Urinary bladder (tissue), 4 donors: Measurements from ENCODE around the gene NR2C1. TPM values are rescaled to one million over a fixed set of nuclear protein-coding genes. Genes with fewer than 3 reads are reported as not detected.
"Not testable (repeated sequence)": the region's sequence is repeated elsewhere in the genome, so short reads cannot be mapped to it uniquely, and the experiment has no call there.

ENCODE experiments used
- DNase-seq: peaks from one replicate; pipeline ENCODE4 v3.0.0-alpha.2; 2015; ENCODE audit errors: extremely low spot score
- H3K27ac ChIP-seq: one replicate; pipeline ENCODE4 v1.5.1; 2013; ENCODE audit warnings: low read depth, mild to moderate bottlenecking, moderate library complexity
- H3K36me3 ChIP-seq: one replicate; pipeline ENCODE4 v1.6.1; 2013; ENCODE audit warnings: mild to moderate bottlenecking, moderate library complexity; ENCODE audit not compliant: insufficient read depth
- H3K4me1 ChIP-seq: one replicate; pipeline ENCODE4 v1.6.1; 2013; ENCODE audit warnings: mild to moderate bottlenecking, moderate library complexity; ENCODE audit not compliant: insufficient read depth
- H3K4me3 ChIP-seq: one replicate; pipeline ENCODE4 v1.5.1; 2013; ENCODE audit warnings: low read depth, low read length
- WGBS: extraction: QIAGEN DNeasy Blood & Tissue Kit; methylation state at CpG from one replicate; pipeline ENCODE4 v1.1.7; 2013; 5-methylcytosine and 5-hydroxymethylcytosine counted together
- polyA plus RNA-seq: library from polyadenylated mRNA; stranded (reverse); fragments of 200-250 nt; gene quantifications from one replicate; pipeline ENCODE4 v1.2.3, GENCODE V29; 2013
- total RNA-seq: library from RNA; depleted of rRNA; stranded (reverse); fragments of >200 nt; gene quantifications from one replicate; pipeline ENCODE4 v1.2.3, GENCODE V29; 2014
- donor health status: healthy with polysubstance abuse.
- donor health status: healthy.

Gene NR2C1
- total and polyA plus RNA-seq, 2 donors: 16.5 to 84.3 TPM

- 85% methylated on average over 11 of the region's 11 CpGs for WGBS
- Histone ChIP-seq H3K4me3 (no peak overlapping the region), H3K27ac (no peak overlapping the region), H3K36me3 (no peaks in the 10 kb centered on the region), H3K4me1 (no peaks in the 10 kb centered on the region)
- DNase-seq: no peak
Observed at GRCh38 chr12:95100264-95101190, 27.1 kb upstream of the NR2C1 start.

DNA sequence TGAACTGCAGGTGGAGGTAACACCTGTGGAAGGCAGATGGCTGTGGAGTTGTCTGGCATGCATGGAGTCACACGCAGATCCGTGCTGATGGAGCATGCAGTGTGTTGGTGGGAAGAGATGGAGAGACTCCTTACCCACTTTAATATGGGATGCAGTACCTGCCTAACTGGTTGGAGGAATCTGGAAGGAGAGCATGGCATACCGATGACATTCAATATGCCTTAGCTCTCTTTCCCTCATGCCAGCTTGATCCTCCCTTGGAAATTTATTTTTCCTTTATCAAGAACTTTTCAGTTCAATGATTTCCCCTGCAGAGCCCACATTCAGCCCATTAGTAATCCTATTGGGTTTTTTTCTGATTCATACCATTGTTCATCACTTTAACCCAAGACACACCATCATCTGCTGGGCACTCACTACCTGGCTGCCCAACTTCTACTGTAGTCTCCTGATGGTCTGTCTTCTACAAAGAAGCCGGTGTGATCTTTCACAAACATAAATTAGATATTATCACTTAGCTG lies 25.9 kb upstream of the NR2C1 start:
- H3K36me3 ChIP-seq: peaks cover 1% of the 10 kb centered on the region
- WGBS: 97% methylated on average over 4 of the region's 4 CpGs
- H3K4me3 ChIP-seq: no peak overlapping the region
- no peak for DNase-seq
- no peak overlapping the region for H3K27ac ChIP-seq
- no peaks in the 10 kb centered on the region for H3K4me1 ChIP-seq

GRCh38 chr12:95096852-95097251 lies 23.4 kb upstream of the NR2C1 start:
- Histone ChIP-seq H3K36me3 (peaks cover 1% of the 10 kb centered on the region), H3K27ac (no peak overlapping the region)

GRCh38 chr12:95096378-95096777 lies 23.0 kb upstream of the NR2C1 start:
- WGBS: 40% methylated on average over 2 of the region's 2 CpGs

More at GRCh38 chr12:95096852-95097251, 23.4 kb upstream of the NR2C1 start:
- no peak for DNase-seq
- 27% methylated on average over 3 of the region's 3 CpGs for WGBS
- Histone ChIP-seq H3K4me1 (no peaks in the 10 kb centered on the region), H3K4me3 (no peak overlapping the region)

GRCh38 chr12:95095866-95096265 lies 22.4 kb upstream of the NR2C1 start:
- not testable (repeated sequence) for H3K4me1 ChIP-seq, H3K27ac ChIP-seq, DNase-seq, H3K4me3 ChIP-seq, H3K36me3 ChIP-seq
- 92% methylated on average over 2 of the region's 2 CpGs for WGBS

More at GRCh38 chr12:95096378-95096777, 23.0 kb upstream of the NR2C1 start:
- Histone ChIP-seq H3K4me3 (no peak overlapping the region), H3K36me3 (peaks cover 1% of the 10 kb centered on the region), H3K27ac (no peak overlapping the region), H3K4me1 (no peaks in the 10 kb centered on the region)
- DNase-seq: no peak

DNA sequence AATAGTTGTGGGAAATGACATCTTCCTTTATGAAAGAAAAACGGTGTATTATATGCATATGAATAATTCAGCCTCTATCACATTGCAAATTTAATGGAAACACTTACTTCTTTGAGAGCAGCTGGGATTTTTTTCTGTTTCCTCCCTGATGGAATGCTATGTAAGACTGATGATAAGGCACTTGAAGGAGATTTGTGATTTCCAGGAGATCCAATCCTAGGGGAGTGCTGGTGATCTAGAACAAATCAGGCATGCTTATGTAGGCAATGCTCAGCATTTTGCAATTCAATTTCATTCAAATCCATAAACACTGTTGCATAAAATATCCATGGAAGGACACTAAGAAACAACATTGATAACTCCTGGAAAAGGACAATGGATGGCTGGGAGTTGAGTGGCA lies 16.0 kb upstream of the NR2C1 start:
- WGBS: 76% methylated on average over 1 of the region's 1 CpG
- Histone ChIP-seq H3K27ac (no peak overlapping the region), H3K4me1 (no peaks in the 10 kb centered on the region), H3K4me3 (no peak overlapping the region), H3K36me3 (peaks cover 1% of the 10 kb centered on the region)
- no peak for DNase-seq

- WGBS: 81% methylated on average over 3 of the region's 3 CpGs
- Histone ChIP-seq H3K4me1 (no peaks in the 10 kb centered on the region), H3K36me3 (no peaks in the 10 kb centered on the region), H3K4me3 (no peak overlapping the region), H3K27ac (no peak overlapping the region)
- DNase-seq: no peak
Observed at GRCh38 chr12:95088379-95088778, 15.0 kb upstream of the NR2C1 start.

DNA sequence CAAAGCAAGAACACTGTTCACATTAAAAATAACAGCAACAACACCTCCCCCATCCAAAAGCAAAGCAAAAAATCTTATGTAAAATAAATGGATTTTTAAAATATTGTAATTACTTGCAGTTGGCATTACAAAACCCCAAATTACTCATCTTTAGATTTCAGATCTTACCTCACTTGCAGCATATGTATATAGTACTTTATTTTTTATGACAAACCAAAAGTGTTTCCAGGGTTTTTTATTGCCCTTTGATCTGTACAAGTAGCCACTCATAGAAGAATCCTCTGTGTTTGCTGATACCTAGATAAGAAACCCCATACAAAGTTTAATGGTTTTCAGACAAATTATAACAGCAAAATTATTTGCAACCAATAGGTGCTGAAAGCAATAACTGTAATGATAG lies 12.2 kb upstream of the NR2C1 start:
- Histone ChIP-seq H3K4me1 (no peaks in the 10 kb centered on the region), H3K27ac (no peak overlapping the region), H3K36me3 (no peaks in the 10 kb centered on the region), H3K4me3 (no peak overlapping the region)
- no peak for DNase-seq

DNA sequence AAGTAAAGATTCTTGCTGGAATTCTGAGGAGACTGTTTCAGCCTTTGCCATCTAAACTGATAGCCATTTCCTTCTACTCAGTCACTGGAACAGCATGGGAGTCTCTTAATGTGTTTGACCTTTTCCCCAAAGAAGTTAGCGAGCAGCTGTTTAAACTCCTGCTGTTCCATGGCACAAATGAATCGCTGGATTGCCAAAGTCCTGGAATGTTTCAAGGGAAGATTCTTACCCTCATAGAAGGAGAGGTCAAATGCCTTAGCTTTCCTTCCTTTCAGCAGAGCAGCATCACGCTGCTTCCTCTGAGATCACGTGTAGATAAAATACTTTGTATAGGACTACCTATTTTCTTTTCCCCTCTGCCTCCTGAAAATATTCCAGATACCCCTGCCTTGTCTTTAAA lies 10.5 kb upstream of the NR2C1 start:
- H3K4me1 ChIP-seq: no peaks in the 10 kb centered on the region
- no peak for DNase-seq
- no peak overlapping the region for H3K4me3 ChIP-seq
- H3K36me3 ChIP-seq: no peaks in the 10 kb centered on the region
- no peak overlapping the region for H3K27ac ChIP-seq
- 12% methylated on average over 4 of the region's 4 CpGs for WGBS

- DNase-seq: no peak
- Histone ChIP-seq H3K4me1 (no peaks in the 10 kb centered on the region), H3K36me3 (no peaks in the 10 kb centered on the region), H3K27ac (peak overlapping the region; percentile 18), H3K4me3 (no peak overlapping the region)
Observed at GRCh38 chr12:95083471-95083870, 10.1 kb upstream of the NR2C1 start.

DNA sequence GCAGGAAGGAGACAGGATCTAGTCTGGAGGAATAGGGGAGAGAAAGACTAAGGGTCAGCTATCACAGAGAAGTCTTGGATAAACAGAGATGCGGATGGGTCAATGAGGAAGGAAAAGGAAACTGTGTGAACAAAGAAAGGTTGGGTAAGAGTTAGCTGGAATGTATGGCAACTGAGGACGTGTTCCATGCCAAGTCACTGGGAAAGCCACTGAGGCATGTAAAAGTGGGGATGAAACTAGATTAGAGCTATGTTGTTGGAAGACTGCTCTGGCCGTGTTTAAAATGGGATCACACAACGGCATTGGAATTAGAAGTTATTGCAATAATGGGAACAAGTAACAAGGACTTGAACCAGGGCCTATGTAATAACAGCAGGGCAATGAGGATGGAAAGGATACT lies 3.9 kb upstream of the NR2C1 start:
- DNase-seq: no peak
- no peak overlapping the region for H3K4me3 ChIP-seq
- no peaks in the 10 kb centered on the region for H3K4me1 ChIP-seq
- 71% methylated on average over 4 of the region's 4 CpGs for whole genome bisulfite sequencing
- no peaks in the 10 kb centered on the region for H3K36me3 ChIP-seq
- H3K27ac ChIP-seq: no peak overlapping the region

DNA sequence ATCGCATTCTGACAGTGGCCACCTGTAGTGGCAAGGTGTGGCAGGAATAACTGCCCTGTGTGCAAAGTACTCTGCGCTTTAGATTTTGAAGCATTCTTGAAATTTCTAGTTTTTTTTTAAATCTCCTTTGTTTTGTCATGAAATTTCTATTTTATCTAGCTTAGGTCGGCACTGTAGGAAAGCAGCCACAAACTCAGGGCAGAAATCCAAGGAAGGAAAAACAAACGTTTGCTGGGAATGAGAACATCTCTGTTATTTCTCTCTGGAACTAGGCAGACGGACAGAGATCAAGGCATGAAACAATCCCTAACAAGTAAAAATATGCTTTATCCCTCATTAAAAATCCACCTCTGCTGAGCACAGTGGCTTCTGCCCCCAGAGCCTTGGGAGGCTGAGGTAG lies 1.3 kb upstream of the NR2C1 start:
- Histone ChIP-seq H3K36me3 (no peaks in the 10 kb centered on the region), H3K4me1 (no peaks in the 10 kb centered on the region), H3K4me3 (no peak overlapping the region), H3K27ac (no peak overlapping the region)
- no peak for DNase-seq
- WGBS: 38% methylated on average over 5 of the region's 5 CpGs

- WGBS: 62% methylated on average over 23 of the region's 23 CpGs
- Histone ChIP-seq H3K4me3 (no peak overlapping the region), H3K36me3 (no peaks in the 10 kb centered on the region), H3K4me1 (no peaks in the 10 kb centered on the region), H3K27ac (no peak overlapping the region)
- DNase-seq: no peak
Observed at GRCh38 chr12:95073698-95074520, 491 bp upstream of the NR2C1 start.

DNA sequence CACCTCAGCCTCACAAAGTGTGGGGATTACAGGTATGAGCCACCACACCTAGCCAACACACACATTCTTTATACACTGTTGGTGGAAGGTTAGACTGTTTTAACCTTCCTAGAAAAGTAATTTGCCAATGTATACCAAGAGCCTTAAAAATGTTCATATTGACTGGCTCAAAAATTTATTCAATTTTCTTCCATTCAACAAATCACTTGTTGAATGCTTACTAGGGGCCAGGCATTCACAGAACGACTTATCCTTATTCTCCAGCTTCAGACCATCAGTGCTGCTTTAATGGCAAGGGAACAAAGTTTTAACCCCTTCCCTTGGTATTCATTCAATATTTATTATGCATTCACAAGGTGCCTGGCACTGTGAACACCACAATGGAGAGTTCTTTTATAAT lies 3.0 kb downstream of the NR2C1 start:
- Histone ChIP-seq H3K27ac (no peak overlapping the region), H3K36me3 (no peaks in the 10 kb centered on the region), H3K4me1 (no peaks in the 10 kb centered on the region), H3K4me3 (no peak overlapping the region)
- 81% methylated on average over 1 of the region's 1 CpG for WGBS
- DNase-seq: no peak
